Heart left ventricle (tissue), 16 donors: Measurements from ENCODE around the gene HOXB3. TPM values are rescaled to one million over a fixed set of nuclear protein-coding genes. Genes with fewer than 3 reads are reported as not detected.

Source experiments
- ATAC-seq, 4 donors: fragments of 200-7000 bp; cut with Tn5 transposase; one replicate each; pipeline ENCODE4 v1.9.1; 2020 to 2022; ENCODE audit warnings: moderate library complexity in 4 of 4, mild to moderate bottlenecking in 3 of 4, moderate number of reproducible peaks in 1 of 4
- DNase-seq, 5 donors: peaks; one replicate each; pipeline ENCODE4 v3.0.0-alpha.2; 2020
- H3K27ac ChIP-seq, 12 donors: fragments of 200-600 bp; sonication (generic) in 4 of 12; one replicate each; pipeline versions ENCODE4 v1.5.0 to v1.8.0; 2016 to 2022; ENCODE audit warnings: mild to moderate bottlenecking in 2 of 12
- H3K27me3 ChIP-seq, 9 donors: fragments of 200-600 bp; sonication (generic) in 2 of 9; one replicate each; pipeline versions ENCODE4 v1.5.1 to v1.8.0; 2016 to 2022; ENCODE audit warnings: mild to moderate bottlenecking in 3 of 9
- H3K36me3 ChIP-seq, 9 donors: fragments of 200-600 bp; sonication (generic) in 2 of 9; one replicate each; pipeline versions ENCODE4 v1.5.0 to v1.8.0; 2018 to 2022; ENCODE audit warnings: mild to moderate bottlenecking in 2 of 9
- H3K4me1 ChIP-seq, 12 donors: fragments of 200-600 bp; sonication (generic) in 4 of 12; one replicate each; pipeline versions ENCODE4 v1.5.0 to v1.8.0; 2016 to 2022; ENCODE audit warnings: mild to moderate bottlenecking in 3 of 12
- H3K4me3 ChIP-seq, 12 donors: fragments of 200-600 bp; sonication (generic) in 4 of 12; one replicate each; pipeline versions ENCODE4 v1.5.0 to v1.8.0; 2017 to 2022; ENCODE audit warnings: mild to moderate bottlenecking in 9 of 12, moderate library complexity in 4 of 12
- H3K9me3 ChIP-seq, 12 donors: fragments of 200-600 bp; sonication (generic) in 4 of 12; one replicate each; pipeline versions ENCODE4 v1.5.0 to v1.8.0; 2016 to 2022; ENCODE audit warnings: mild to moderate bottlenecking in 1 of 12
- CTCF ChIP-seq, 12 donors: fragments of 200-600 bp; sonication (generic) in 4 of 12; IDR thresholded peaks; one replicate each; pipeline versions ENCODE4 v1.5.0 to v1.8.0; 2018 to 2022; ENCODE audit warnings: antibody characterized with exemption in 12 of 12, mild to moderate bottlenecking in 5 of 12
- POLR2A ChIP-seq, 2 donors: fragments of 450-650 bp; IDR thresholded peaks; one replicate each; pipeline ENCODE4 v1.6.1; 2017; ENCODE audit warnings: antibody characterized with exemption in 2 of 2, mild to moderate bottlenecking in 2 of 2, moderate library complexity in 2 of 2
- WGBS, 4 donors: extraction: QIAGEN DNeasy Blood & Tissue Kit in 2 of 4; methylation state at CpG; one replicate each; pipeline versions ENCODE4 v1.1.5 to v1.1.7; 2013 to 2018; 5-methylcytosine and 5-hydroxymethylcytosine counted together
- intact Hi-C, 10 donors: fragments of 100-400 bp; cut with DNase I; formaldehyde crosslinking; loops; one replicate each; pipeline versions ENCODE4 v1.11.1 to v1.14.2; 2022
- polyA plus RNA-seq, 2 donors: library from polyadenylated mRNA; stranded (reverse); fragments of 200-250 nt; gene quantifications; one replicate each; pipeline ENCODE4 v1.2.3, GENCODE V29; 2013
- total RNA-seq, 9 donors: library from RNA; depleted of rRNA in 2 of 9; stranded (reverse); fragments of >200 nt in 2 of 9; fragmentation: NEBNext Ultra II Directional in 3 of 9; extraction: Animal tissue kit (Norgen Biotek cat#: 25700) in 3 of 9; gene quantifications; one replicate each; pipeline versions ENCODE4 v1.1.0 to v1.2.4, GENCODE V29; 2016 to 2023
- donor health status: ischemic (EF 13 %, LVEDD 7.1; RV severe dilation, severe dysfunction).
- donor health status: healthy with polysubstance abuse.
- donor health status: DM: no; HTN: yes; CAD: no.
- donor health status: DM: no; HTN: no; CAD: no.
- donor health status: ischemic (EF 25% LVEDD 6.9; RV normal size, moderate dysfunction).
- donor health status: ischemic (EF 25% LVEDD 5.7; RV mildly dilated, moderate dysfunction).
- donor health status: healthy.
- donor health status: DM: yes; HTN: yes; CAD: no.
- donor health status: ischemic (EF 35%, LVEDD 5.7; RV mildly dilated, moderate dysfunction).
- donor health status: nonischemic (EF 11% LVEDD 7.7; RV severe dilation, severe dysfunction).
- donor health status: DM: yes; HTN: yes; CAD: no.
- donor health status: PGD.
- donor health status: ischemic (EF 29% LVEDD 5.4; RV normal size, mild dysfunction).
- donor health status: nonischemic (EF 23%, LVEDD 6.1; RV moderate dilation, normal function).

HOXB3 gene
- total and polyA plus RNA-seq, 11 donors: 0.11 to 5.5 (median 2.0) TPM

GRCh38 chr17:48636177-48637018 is 46.4 kb upstream of the HOXB3 start:
- Histone ChIP-seq H3K27me3 (peaks cover 78 to 100% (median 97%) of the 10 kb centered on the region in 9 donors), H3K4me1 (peaks cover 0 to 14% (median 2%) of the 10 kb centered on the region in 12 donors), H3K36me3 (no peaks in the 10 kb centered on the region), H3K4me3 (no peak overlapping the region), H3K9me3 (no peaks in the 10 kb centered on the region), H3K27ac (no peak overlapping the region)
- 3 to 4% (median 4%) methylated on average over 25 to 39 of the region's 39 CpGs for WGBS, 4 donors
- ATAC-seq (peak in 2 of 4 donors; percentile 59 to 60), DNase-seq (peak in 4 of 5 donors; percentile 33 to 58 (median 54))
- intact Hi-C loops: no loop called here
- TF ChIP-seq POLR2A (IDR thresholded peaks at IDR 0.05) (no peak), CTCF (IDR thresholded peaks at IDR 0.05) (peak; percentile 15 to 55 (median 32))

DNA sequence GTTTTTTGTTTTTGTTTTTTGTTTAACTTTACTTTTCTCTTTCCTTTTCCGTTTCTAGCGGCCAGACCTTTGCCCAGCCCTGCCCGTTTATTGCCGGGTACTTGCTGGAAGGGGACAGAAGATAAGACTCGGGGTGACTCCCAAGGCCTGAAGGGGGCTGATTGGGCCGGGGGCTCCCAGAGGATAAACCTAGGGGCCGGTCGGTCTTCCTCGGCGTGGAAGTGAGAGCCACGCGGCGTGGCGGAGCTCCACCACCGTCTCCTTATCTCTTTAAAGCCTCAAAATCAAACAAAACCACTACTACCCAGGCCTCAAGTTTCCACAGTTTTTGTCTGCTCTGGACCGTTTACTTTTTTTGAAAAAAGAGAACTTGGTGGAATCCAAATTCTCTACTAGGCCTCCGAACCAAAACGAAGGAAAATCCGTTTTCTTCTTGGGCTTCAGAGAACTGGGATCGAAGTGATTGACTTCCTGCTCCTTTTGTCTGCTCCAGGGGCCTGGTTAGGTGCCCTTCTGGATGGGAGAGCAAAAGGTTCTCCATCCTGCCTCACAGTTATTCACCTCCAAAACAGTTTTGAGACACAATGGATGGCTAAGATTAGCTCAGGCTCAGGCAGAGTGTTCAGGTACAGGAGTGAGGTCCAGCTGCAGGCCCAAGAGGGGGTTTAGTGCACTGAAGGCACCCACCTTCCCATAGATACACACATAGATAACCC is 44.6 kb upstream of the HOXB3 start:
- no peak overlapping the region for H3K27ac ChIP-seq
- H3K4me3 ChIP-seq: peak overlapping the region in 1 of 12 donors; percentile 2
- no peak for ATAC-seq
- DNase-seq: no peak
- H3K4me1 ChIP-seq: peaks cover 0 to 14% (median 2%) of the 10 kb centered on the region in 12 donors
- TF ChIP-seq POLR2A (IDR thresholded peaks at IDR 0.05) (no peak), CTCF (IDR thresholded peaks at IDR 0.05) (no peak)
- no peaks in the 10 kb centered on the region for H3K9me3 ChIP-seq
- peaks cover 84 to 100% (median 99%) of the 10 kb centered on the region in 9 donors for H3K27me3 ChIP-seq
- 21 to 32% (median 27%) methylated on average over 20 of the region's 20 CpGs for WGBS, 4 donors
- intact Hi-C loops: no loop called here
- no peaks in the 10 kb centered on the region for H3K36me3 ChIP-seq

DNA sequence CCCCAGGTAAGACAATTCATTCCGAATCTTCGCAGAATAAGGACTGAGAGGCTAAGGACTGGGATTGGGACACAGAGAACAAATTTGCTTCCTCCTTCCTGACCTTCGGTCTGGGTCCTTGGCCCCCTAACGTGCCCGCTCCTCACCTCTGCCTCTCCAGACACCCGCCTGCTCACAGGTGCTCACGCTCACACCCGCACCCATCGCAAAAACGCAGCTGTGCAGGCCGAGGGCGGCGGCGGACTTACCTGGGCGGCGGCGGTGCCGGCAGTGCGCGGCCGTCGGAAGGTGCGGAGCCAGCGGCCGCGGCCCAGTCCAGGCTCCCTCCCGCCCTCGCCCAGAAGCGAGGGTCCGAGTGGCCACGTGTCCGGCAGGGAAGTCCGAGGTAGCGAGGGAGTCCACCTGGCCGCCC is 43.2 kb upstream of the HOXB3 start:
- no peaks in the 10 kb centered on the region for H3K9me3 ChIP-seq
- H3K36me3 ChIP-seq: no peaks in the 10 kb centered on the region
- DNase-seq: no peak
- H3K4me1 ChIP-seq: peaks cover 0 to 14% (median 2%) of the 10 kb centered on the region in 12 donors
- H3K27ac ChIP-seq: no peak overlapping the region
- WGBS, 4 donors: 7 to 14% (median 14%) methylated on average over 5 to 35 of the region's 35 CpGs
- no peak overlapping the region for H3K4me3 ChIP-seq
- ATAC-seq: no peak
- H3K27me3 ChIP-seq: peaks cover 90 to 100% (median 100%) of the 10 kb centered on the region in 9 donors
- intact Hi-C loops: no loop called here
- no peak for TF ChIP-seq CTCF (IDR thresholded peaks at IDR 0.05)
- TF ChIP-seq POLR2A (IDR thresholded peaks at IDR 0.05): no peak
